Panc1 (cell line): ENCODE data around the gene EXD3.

Experiments
- POLR2AphosphoS5 ChIP-seq: IDR thresholded peaks from 2 replicates; pipeline ENCODE4 v1.6.1; 2012; ENCODE audit warnings: mild to moderate bottlenecking, low read depth, low read length, moderate library complexity
- SIN3A ChIP-seq: IDR thresholded peaks from 2 replicates; pipeline ENCODE4 v1.6.1; 2012; ENCODE audit warnings: low read depth, mild to moderate bottlenecking, low read length, moderate library complexity, borderline replicate concordance; ENCODE audit not compliant: insufficient read depth
- TCF7L2 ChIP-seq: IDR thresholded peaks from 2 replicates; pipeline ENCODE4 v1.6.1; 2011; ENCODE audit warnings: mild to moderate bottlenecking, low read depth, low read length, inconsistent platforms
- TF ChIP-seq, protein P1 (sequence below): fragments of 450-650 bp; IDR thresholded peaks from 2 replicates; pipeline ENCODE4 v1.5.1; 2017; ENCODE audit warnings: mild to moderate bottlenecking

DNA sequence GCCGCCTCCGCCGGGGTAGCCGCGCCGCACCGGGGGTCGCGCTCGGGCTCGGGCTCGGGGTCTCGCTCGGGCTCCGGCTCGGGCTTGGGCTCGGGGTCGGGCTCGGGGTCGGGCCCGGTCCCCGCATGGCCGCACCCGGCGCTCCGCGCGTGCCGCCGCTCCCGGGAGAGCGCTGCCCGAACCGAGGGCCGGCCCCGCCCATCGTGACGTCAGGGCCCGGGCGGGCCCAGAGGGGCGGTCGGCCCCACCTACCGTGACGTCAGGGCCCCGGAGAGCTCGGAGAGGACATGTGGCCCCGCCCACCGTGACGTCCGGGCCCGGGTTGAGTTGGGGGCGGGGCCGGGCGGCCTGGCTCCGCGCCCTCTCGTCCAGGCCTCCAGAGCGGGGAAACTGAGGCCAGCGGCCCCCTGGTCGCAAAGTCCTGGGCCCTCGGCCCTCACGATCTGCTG is 36.2 kb upstream of the EXD3 start, which contains the start of gene NSMF:
- TF ChIP-seq TCF7L2 (no peak), POLR2AphosphoS5 (no peak), SIN3A (no peak)
- TF ChIP-seq, protein P1, sequence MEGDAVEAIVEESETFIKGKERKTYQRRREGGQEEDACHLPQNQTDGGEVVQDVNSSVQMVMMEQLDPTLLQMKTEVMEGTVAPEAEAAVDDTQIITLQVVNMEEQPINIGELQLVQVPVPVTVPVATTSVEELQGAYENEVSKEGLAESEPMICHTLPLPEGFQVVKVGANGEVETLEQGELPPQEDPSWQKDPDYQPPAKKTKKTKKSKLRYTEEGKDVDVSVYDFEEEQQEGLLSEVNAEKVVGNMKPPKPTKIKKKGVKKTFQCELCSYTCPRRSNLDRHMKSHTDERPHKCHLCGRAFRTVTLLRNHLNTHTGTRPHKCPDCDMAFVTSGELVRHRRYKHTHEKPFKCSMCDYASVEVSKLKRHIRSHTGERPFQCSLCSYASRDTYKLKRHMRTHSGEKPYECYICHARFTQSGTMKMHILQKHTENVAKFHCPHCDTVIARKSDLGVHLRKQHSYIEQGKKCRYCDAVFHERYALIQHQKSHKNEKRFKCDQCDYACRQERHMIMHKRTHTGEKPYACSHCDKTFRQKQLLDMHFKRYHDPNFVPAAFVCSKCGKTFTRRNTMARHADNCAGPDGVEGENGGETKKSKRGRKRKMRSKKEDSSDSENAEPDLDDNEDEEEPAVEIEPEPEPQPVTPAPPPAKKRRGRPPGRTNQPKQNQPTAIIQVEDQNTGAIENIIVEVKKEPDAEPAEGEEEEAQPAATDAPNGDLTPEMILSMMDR: no peak
